Activated T-cell treated with anti-CD3 and anti-CD28 coated beads, Interleukin-2, amount 50 U/mL, for 24 hours (primary cell): Measurements from ENCODE around the gene PITHD1.
"Not testable (repeated sequence)": the region's sequence is repeated elsewhere in the genome, so short reads cannot be mapped to it uniquely, and the experiment has no call there.

Experiments
- DNase-seq: peaks from one replicate; pipeline ENCODE4 v3.0.0-alpha.2; 2020
- H3K27ac Mint-ChIP-seq: 2 replicates; pipeline ENCODE4 v1.8.0; 2020; ENCODE audit warnings: mild to moderate bottlenecking, mixed read lengths
- H3K27me3 Mint-ChIP-seq: 2 replicates; pipeline ENCODE4 v1.8.0; 2020; ENCODE audit warnings: mixed read lengths
- H3K36me3 Mint-ChIP-seq: 2 replicates; pipeline ENCODE4 v1.8.0; 2020; ENCODE audit warnings: low read depth, mixed read lengths
- H3K4me1 Mint-ChIP-seq: 2 replicates; pipeline ENCODE4 v1.8.0; 2020; ENCODE audit warnings: low read depth, mixed read lengths
- H3K4me3 Mint-ChIP-seq: 2 replicates; pipeline ENCODE4 v1.8.0; 2020; ENCODE audit warnings: mild to moderate bottlenecking, moderate library complexity, mixed read lengths
- H3K9me3 Mint-ChIP-seq: 2 replicates; pipeline ENCODE4 v1.8.0; 2020; ENCODE audit warnings: mixed read lengths

The PITHD1 gene

DNA sequence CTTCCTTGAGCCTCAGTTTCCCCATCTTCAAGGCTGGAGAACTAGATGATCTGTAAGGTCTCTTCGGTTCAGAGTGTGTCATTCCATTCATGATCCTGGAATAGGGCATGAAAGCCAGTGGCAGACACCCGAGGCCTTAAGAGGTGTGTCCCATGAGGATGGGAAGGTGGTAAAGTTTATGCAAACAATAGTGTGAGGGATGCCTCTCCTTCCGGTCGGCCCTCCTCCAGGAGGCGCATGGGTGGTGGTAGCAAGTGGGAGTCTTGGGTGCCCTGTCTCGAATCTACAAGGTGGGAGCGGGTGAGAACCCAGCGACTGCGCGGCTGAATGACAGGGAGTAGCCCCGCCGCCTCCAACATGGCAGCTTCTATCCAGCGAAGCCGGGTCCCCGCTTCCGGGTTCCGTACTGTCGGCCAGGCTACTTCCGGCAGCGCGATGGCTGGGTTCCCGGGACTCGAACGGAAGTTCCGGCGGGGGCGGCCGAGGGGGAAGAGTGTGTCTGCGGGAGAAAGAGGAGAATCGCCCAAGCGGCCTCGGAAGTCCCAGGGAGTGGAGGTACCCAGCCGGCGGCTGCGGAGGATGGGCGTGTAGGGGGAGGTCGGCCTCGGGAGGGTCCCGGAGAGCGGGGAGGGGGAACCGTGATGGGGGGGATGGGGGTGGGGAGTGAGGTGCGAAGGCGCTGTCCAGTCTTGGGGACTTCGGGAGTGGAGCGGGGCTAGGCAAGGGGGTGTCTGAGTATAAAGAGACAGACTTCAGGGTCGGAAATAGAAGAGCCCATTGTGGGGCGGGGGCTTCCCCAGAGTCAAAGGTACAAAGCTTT, 12.7 kb downstream of the PITHD1 start, which contains the start of gene LYPLA2:
Gene LYPLA2 (plus strand): TSS at position 450 of the 820 bp plus-strand sequence. CDS start 1,538 bp downstream, outside the sequence.
- Mint-ChIP-seq H3K27ac (peak within 1 kb of the TSS; percentile 97), H3K4me3 (peak within 1 kb of the TSS; percentile 98), H3K4me1 (peaks cover 33% of the 10 kb centered on the region), H3K36me3 (peaks cover 78% of the 10 kb centered on the region), H3K27me3 (no peaks in the 10 kb centered on the region), H3K9me3 (no peaks in the 10 kb centered on the region)
- peak; percentile 89 for DNase-seq

DNA sequence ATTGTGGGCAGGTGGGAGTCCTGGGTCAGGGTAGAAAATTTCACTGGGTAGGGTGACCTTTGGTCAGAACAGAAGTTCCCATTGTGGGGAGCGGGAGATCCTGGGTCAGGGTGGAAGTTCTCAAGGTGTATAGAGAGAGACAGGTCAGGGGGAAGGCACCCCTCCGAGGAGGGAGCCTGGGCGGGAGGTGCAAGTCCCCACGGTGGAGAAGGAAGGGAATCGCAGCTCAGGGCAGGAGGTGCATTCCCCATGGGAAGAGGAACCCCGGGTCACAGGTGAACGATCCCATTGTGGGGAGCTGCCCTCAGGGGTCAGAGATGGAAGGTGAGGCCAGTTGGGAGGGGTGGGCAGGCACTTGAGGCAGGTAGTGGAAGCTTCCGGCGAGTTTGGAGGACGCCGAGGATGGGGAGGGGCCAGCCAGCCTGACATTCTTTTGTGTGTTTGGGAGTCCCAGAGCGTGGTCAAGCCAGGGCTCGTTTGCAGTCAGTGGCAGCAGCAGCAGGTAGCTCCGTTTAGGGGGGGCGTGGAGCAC, 13.4 kb downstream of the PITHD1 start:
- Mint-ChIP-seq H3K27ac (peak overlapping the region; percentile 97), H3K27me3 (no peaks in the 10 kb centered on the region), H3K36me3 (peaks cover 77% of the 10 kb centered on the region), H3K9me3 (no peaks in the 10 kb centered on the region), H3K4me3 (peak overlapping the region; percentile 98), H3K4me1 (peaks cover 33% of the 10 kb centered on the region)
- peak; percentile 58 for DNase-seq

DNA sequence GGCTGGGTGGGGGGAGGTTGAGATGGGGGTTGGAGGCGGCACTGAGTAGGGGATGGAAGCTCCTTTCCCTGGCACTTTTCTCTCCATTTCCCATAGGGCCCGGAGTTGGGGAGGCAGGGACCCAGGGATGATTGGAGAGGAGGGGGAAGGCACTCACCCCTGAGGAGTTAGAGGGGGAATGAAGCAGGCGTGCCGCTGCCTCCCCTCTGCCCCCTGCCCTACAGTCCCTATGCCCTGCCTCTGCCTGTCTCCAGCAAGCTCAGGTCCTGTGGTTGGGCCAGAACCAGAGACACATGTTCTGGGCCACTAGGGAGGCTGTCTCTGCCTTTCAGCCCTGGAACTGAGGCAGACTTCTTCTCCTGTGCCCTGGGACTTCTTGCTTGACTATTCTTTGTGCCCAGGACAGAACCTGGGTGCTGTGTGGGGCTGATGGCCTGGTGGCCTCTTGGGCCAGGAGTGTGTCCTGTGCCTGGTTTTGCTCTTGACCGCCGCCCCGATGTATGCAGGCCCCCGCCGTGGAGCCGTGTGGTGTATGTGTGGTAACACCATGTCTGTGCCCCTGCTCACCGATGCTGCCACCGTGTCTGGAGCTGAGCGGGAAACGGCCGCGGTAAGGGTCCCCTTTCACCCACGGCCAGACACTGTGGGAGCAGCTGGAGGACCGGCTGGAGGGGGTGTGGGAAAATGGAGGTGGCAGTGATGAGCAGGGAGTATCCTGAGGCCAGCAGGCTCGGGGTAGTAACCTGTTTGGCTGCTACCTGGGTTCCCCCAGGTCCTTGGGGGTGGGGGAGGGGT, 14.1 kb downstream of the PITHD1 start:
- Mint-ChIP-seq H3K27ac (peak overlapping the region; percentile 97), H3K27me3 (no peaks in the 10 kb centered on the region), H3K4me3 (peak overlapping the region; percentile 98), H3K4me1 (peaks cover 33% of the 10 kb centered on the region), H3K36me3 (peaks cover 77% of the 10 kb centered on the region), H3K9me3 (no peaks in the 10 kb centered on the region)
- peak; percentile 32 for DNase-seq

DNA sequence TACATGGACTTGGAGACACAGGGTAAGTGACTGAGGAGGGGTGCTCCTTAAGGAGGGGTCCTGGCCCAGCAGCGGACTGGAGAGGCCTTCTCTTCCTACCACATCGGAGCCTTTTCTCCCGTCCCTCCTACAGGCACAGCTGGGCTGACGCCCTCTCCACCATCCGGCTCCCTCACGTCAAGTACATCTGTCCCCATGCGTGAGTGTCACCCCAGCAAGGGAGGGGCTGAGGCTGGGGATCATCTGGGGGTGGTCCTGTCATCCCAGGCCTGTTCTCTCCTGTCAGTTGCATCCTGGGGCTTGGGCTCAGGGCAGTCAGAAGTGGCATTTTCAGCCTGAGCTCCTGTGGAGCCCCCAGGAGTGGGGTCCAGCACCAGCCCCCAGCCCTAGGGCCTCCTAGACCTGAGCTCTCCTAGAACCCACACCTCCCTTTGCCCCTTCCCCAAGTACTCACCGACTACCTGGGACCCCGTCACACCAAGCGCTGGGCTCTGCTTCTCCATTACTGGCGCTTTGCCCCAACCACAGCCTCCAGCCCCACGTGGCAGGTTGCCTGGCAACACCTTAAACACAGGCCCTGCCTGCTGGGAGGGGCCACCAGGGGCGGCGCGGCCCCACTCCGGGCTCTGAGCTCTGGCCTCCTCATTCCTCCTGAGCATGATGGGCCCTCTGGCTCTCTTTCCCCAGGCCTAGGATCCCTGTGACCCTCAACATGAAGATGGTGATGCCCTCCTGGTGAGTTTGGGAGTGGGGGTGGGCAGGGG, 15.0 kb downstream of the PITHD1 start:
- Mint-ChIP-seq H3K4me1 (peaks cover 33% of the 10 kb centered on the region), H3K27ac (peak overlapping the region; percentile 84), H3K4me3 (peak overlapping the region; percentile 98), H3K36me3 (peaks cover 77% of the 10 kb centered on the region), H3K27me3 (no peaks in the 10 kb centered on the region), H3K9me3 (no peaks in the 10 kb centered on the region)
- DNase-seq: peak; percentile 40

DNA sequence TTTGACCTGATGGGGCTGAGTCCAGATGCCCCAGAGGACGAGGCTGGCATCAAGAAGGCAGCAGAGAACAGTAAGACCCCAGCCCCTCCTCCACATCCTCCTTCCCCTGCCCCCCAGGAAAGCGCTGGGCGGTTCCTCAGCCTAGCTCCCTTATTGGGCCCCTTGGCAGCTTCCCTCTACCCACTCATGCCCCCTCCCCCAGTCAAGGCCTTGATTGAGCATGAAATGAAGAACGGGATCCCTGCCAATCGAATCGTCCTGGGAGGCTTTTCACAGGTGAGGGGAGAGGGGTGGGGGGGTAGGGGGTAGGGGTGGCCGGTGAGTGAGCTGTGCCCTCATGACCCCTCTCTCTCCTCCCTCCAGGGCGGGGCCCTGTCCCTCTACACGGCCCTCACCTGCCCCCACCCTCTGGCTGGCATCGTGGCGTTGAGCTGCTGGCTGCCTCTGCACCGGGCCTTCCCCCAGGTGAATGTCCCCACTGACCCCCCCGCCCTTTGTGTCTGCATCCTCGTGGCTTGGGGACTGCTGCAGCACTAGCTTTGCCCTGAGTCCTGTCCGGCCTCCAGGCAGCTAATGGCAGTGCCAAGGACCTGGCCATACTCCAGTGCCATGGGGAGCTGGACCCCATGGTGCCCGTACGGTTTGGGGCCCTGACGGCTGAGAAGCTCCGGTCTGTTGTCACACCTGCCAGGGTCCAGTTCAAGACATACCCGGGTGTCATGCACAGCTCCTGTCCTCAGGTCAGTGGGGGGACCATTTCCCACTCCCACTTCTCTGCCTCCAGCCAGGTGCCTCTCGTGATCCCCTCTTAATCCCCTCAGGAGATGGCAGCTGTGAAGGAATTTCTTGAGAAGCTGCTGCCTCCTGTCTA, 15.9 kb downstream of the PITHD1 start:
- peak overlapping the region; percentile 68 for H3K27ac Mint-ChIP-seq
- H3K9me3 Mint-ChIP-seq: no peaks in the 10 kb centered on the region
- DNase-seq: no peak
- H3K27me3 Mint-ChIP-seq: no peaks in the 10 kb centered on the region
- H3K36me3 Mint-ChIP-seq: peaks cover 77% of the 10 kb centered on the region
- no peak overlapping the region for H3K4me3 Mint-ChIP-seq
- peaks cover 35% of the 10 kb centered on the region for H3K4me1 Mint-ChIP-seq

DNA sequence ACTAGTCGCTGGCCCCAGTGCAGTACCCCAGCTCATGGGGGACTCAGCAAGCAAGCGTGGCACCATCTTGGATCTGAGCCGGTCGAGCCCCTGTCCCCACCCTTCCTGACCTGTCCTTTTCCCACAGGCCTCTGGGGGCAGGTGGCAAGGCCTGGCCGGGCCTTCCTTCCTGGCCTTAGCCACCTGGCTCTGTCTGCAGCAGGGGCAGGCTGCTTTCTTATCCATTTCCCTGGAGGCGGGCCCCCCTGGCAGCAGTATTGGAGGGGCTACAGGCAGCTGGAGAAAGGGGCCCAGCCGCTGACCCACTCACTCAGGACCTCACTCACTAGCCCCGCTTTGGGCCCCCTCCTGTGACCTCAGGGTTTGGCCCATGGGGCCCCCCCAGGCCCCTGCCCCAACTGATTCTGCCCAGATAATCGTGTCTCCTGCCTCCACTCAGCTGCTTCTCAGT, 16.5 kb downstream of the PITHD1 start:
- not testable (repeated sequence) for H3K9me3 Mint-ChIP-seq, H3K4me3 Mint-ChIP-seq, DNase-seq, H3K27me3 Mint-ChIP-seq
- peaks cover 82% of the 10 kb centered on the region for H3K36me3 Mint-ChIP-seq
- H3K27ac Mint-ChIP-seq: peak overlapping the region; percentile 68
- peaks cover 39% of the 10 kb centered on the region for H3K4me1 Mint-ChIP-seq

DNA sequence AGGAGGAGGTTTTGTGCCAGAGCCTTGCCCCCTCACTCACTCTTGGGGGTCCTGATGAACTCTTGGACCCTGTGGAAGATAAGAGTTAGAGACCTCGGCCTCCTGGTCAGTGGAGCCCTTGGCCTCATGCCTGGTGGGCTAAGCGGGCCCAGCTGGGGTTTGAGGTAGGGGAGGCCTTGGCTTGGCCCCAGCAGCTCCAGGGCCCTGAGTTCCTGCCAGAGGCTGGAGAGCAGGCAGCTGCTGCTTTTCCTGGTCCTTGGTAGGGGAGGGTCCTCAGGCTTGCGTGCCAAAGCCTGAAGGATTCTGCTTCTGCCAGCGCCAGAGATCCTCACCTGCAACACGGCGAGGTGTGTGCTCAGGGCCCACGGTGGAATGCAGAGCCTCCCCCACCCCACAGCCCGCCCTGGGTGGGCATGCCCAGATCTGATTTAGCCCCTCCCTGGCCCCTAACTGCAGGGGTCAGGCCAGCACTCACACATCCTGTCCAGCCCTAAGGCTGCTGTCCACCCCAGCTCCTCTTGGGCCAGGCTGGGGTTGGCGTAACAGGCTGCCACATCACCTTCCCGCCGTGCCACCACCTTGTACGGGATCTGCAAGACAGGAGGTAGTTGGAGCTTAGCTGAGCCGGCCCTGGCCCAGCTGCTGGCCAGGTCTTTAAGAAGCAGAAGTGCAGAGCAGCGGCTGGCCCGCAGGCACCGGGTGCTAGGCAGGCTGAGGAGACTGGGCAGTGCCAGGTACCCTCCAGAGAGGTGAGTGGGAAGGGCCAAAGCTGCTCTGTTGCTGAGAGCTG, 17.7 kb downstream of the PITHD1 start:
- Mint-ChIP-seq H3K36me3 (peaks cover 77% of the 10 kb centered on the region), H3K27ac (peak overlapping the region; percentile 82), H3K9me3 (no peaks in the 10 kb centered on the region), H3K4me3 (no peak overlapping the region), H3K4me1 (peaks cover 31% of the 10 kb centered on the region), H3K27me3 (no peaks in the 10 kb centered on the region)
- no peak for DNase-seq

DNA sequence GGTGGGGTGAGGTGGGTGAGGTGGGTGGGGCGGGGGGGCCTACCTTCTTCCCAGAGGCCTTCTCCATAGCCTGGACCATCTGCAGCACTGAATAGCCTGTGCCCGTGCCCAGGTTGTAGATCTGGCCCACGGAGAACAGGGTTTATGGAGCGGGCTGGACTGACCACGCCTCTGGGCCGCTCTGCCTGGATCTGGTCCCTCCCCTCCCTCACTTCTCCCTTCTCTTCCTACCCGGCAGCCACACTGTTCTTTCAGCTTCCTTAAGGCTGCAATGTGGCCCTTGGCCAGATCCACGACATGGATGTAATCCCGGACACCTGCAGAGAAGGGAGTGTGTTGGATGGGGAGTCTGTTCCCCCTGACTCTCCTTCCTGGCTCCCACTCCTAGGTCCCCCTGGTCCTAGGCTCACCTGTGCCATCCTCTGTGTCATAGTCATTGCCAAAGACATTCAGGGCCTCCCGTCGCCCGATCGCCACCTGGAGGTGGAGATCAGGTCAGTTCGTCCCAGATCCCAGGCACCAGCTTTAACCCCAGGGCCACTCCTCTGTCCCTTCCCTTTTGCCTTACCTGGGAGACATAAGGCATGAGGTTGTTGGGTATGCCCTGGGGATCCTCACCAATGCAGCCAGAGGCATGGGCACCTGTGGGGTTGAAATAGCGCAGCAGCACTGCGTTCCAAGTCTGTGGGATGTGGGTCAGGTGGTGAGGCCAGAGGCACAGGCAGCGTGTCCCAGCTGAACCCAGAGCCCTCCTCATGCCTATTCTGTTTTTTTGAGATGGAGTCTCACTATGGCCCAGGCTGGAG, 18.5 kb downstream of the PITHD1 start:
- peak overlapping the region; percentile 70 for H3K27ac Mint-ChIP-seq
- H3K4me1 Mint-ChIP-seq: peaks cover 31% of the 10 kb centered on the region
- no peaks in the 10 kb centered on the region for H3K27me3 Mint-ChIP-seq
- H3K36me3 Mint-ChIP-seq: peaks cover 72% of the 10 kb centered on the region
- H3K9me3 Mint-ChIP-seq: no peaks in the 10 kb centered on the region
- H3K4me3 Mint-ChIP-seq: no peak overlapping the region
- no peak for DNase-seq

DNA sequence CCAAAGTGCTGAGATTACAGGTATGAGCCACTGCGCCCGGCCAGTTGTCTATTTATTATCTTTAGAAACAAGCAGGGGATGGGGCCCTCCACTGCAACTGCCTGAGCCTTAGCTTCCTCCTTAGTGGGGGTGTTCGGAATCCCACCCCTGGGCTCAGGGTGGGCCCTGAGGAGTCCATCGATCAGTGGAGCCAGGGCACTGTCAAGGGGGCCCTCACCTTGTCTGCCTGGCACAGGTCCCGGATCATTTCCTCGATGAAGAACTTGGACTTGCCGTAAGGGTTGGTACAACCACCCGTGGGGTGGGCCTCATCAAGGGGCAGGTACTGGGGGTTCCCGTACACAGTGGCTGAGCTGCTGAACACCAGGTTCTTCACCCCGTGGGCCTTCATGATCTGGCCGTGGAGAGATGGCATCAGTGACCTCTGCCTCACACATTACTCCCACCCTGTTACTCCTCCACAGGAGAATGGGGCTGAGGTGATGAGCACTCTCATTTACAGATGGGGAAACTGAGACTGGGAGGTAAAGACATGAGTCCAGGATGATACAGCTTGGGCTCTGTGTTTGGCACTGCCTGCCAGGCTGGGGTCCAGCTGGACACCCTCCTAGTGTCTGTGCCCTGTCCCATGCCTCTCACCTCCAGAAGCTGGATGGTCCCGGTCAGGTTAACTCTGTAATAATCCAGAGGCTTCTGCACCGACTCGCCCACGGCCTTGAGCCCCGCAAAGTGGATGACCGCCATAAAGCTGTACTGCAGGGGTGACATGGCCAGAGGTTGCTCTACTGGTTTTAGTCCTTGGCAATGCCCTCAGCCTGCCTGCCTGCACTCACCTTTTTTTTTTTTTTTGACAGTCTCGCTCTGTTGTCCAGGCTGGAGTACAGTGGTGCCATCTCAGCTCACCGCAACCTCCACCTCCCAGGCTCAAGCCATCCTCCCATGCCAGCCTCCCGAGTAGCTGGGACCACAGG, 19.5 kb downstream of the PITHD1 start:
- Mint-ChIP-seq H3K36me3 (peaks cover 70% of the 10 kb centered on the region), H3K27ac (peak overlapping the region; percentile 70), H3K27me3 (no peaks in the 10 kb centered on the region), H3K9me3 (no peaks in the 10 kb centered on the region), H3K4me1 (peaks cover 28% of the 10 kb centered on the region), H3K4me3 (no peak overlapping the region)
- DNase-seq: no peak

DNA sequence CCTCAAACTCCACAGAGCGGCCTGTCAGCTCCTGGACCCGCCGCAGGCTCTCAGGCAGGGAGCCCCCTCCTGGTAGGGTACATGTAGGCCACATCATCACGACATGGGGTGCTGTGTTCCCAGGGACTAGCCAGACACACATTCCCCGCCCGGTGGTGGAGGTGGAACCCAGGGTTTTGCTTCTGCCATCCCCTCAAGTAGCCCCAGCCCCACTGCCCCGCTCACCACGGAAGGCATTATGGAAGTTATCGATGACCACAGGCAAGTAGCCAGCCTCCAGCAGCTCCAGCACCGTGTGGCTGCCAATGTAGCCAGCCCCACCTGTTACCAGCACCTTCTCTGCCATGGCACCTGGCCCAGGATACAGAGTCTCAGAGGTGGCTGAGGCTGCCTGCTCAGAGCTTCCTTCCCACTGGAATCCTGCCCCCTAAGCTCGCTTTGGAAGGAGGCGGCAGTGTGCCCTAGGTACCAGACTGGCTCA, 20.5 kb downstream of the PITHD1 start:
- Mint-ChIP-seq H3K4me3 (peak overlapping the region; percentile 98), H3K36me3 (peaks cover 61% of the 10 kb centered on the region), H3K27ac (peak overlapping the region; percentile 94), H3K4me1 (peaks cover 21% of the 10 kb centered on the region), H3K27me3 (no peaks in the 10 kb centered on the region), H3K9me3 (no peaks in the 10 kb centered on the region)
- peak; percentile 35 for DNase-seq

DNA sequence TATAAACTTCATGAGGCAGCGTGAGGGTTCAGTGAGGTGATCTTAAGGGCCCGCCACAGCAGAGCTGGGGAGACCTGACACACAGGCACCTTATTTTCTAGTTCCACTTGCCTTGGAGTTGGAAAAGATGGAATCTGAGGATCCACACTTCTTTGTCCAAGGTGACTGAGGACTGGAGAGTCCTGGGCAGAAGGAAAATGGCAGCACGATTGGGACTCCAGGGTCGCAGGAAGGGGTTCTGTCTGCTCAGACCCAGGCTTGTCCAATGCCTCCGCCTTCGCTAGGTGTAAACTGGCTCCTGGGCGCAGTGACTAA, 21.0 kb downstream of the PITHD1 start:
- peak overlapping the region; percentile 94 for H3K27ac Mint-ChIP-seq
- no peaks in the 10 kb centered on the region for H3K9me3 Mint-ChIP-seq
- DNase-seq: no peak
- H3K27me3 Mint-ChIP-seq: no peaks in the 10 kb centered on the region
- peaks cover 57% of the 10 kb centered on the region for H3K36me3 Mint-ChIP-seq
- peaks cover 21% of the 10 kb centered on the region for H3K4me1 Mint-ChIP-seq
- H3K4me3 Mint-ChIP-seq: peak overlapping the region; percentile 98
